Aorta (tissue), 5 donors: ENCODE results near the gene HYAL2. TPM values are rescaled to one million over a fixed set of nuclear protein-coding genes. Genes with fewer than 3 reads are reported as not detected.

Source experiments
- ATAC-seq: fragments of 200-7000 bp; cut with Tn5 transposase; one replicate; pipeline ENCODE4 v1.9.1; 2022; ENCODE audit warnings: moderate library complexity; ENCODE audit not compliant: low FRiP score
- DNase-seq, 2 donors: peaks; one replicate each; pipeline ENCODE4 v3.0.0-alpha.2; 2020
- H3K27ac ChIP-seq, 2 donors: one replicate each; pipeline ENCODE4 v1.5.1; 2013; ENCODE audit warnings: low read length in 2 of 2, mild to moderate bottlenecking in 2 of 2, moderate library complexity in 2 of 2, control low read depth in 1 of 2, inconsistent platforms in 1 of 2, low read depth in 1 of 2
- H3K27me3 ChIP-seq, 2 donors: one replicate each; pipeline ENCODE4 v1.6.1; 2013; ENCODE audit warnings: control low read depth in 1 of 2, low read length in 1 of 2, mild to moderate bottlenecking in 1 of 2, moderate library complexity in 1 of 2; ENCODE audit not compliant: insufficient read depth in 2 of 2, control insufficient read depth in 1 of 2
- H3K36me3 ChIP-seq, 2 donors: one replicate each; pipeline ENCODE4 v1.6.1; 2013; ENCODE audit warnings: control low read depth in 1 of 2, low read length in 1 of 2, mild to moderate bottlenecking in 1 of 2; ENCODE audit not compliant: insufficient read depth in 2 of 2, control insufficient read depth in 1 of 2
- H3K4me1 ChIP-seq, 2 donors: one replicate each; pipeline ENCODE4 v1.6.1; 2013; ENCODE audit warnings: low read length in 2 of 2, control low read depth in 1 of 2, mild to moderate bottlenecking in 1 of 2, moderate library complexity in 1 of 2; ENCODE audit not compliant: insufficient read depth in 2 of 2, control insufficient read depth in 1 of 2
- H3K4me3 ChIP-seq, 2 donors: one replicate each; pipeline ENCODE4 v1.5.1; 2013; ENCODE audit warnings: low read length in 2 of 2, control low read depth in 1 of 2, mild to moderate bottlenecking in 1 of 2
- H3K9me3 ChIP-seq: one replicate; pipeline ENCODE4 v1.6.1; 2013; ENCODE audit warnings: mild to moderate bottlenecking, low read length; ENCODE audit not compliant: control insufficient read depth
- WGBS, 2 donors: extraction: QIAGEN DNeasy Blood & Tissue Kit; methylation state at CpG; one replicate each; pipeline ENCODE4 v1.1.7; 2013; 5-methylcytosine and 5-hydroxymethylcytosine counted together
- intact Hi-C, 2 donors: fragments of 100-400 bp; cut with DNase I; formaldehyde crosslinking; loops; one replicate each; pipeline versions ENCODE4 v1.14.2 to v1.15.0; 2022
- polyA plus RNA-seq, 2 donors: library from polyadenylated mRNA; stranded (reverse); fragments of 200-250 nt; gene quantifications; one replicate each; pipeline ENCODE4 v1.2.3, GENCODE V29; 2013
- total RNA-seq, 2 donors: library from RNA; stranded (reverse); fragmentation: NEBNext Ultra II Directional; extraction: Animal tissue kit (Norgen Biotek cat#: 25700); gene quantifications; one replicate each; pipeline ENCODE4 v1.2.1, GENCODE V29; 2021
- donor health status: healthy with polysubstance abuse.
- donor health status: Bipolar disorder and iron deficiency.
- donor health status: DM: no; HTN: no; CAD: no.
- donor health status: DM: no; HTN: no; CAD: no.
- donor health status: DM: yes; HTN: yes; CAD: no.

HYAL2 gene
- total and polyA plus RNA-seq, 4 donors = 5.6 to 71.2 (median 38.9) TPM

DNA sequence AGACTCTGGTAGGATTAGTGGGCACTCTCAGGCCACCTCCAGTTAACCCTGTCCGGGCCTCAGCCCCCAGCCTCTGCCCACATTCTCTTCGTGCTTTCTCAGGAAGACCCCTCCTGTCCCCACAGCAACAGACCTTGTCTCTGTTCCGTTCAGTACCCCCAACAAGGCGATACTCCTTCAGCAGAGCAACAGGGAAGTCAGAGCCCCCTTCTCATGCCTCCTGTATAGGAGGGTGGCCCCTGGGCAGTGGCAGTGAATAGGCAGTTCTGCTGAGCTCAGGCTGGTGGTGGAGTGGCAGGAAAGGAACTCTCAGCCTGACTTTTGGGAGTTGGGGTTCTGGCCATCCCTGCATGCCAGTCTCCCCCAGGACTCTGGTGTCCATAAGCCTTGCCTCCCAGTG, 53.1 kb downstream of the HYAL2 start:
- no peak overlapping the region for H3K4me3 ChIP-seq
- ATAC-seq = no peak
- 34 to 46% methylated on average over 4 of the region's 4 CpGs for WGBS, 2 donors
- intact Hi-C loops = loop anchor here in 1 of 2 donors (2.0 kb wide), 1 partner anchor 33 kb away; the partner anchor contains the start of gene GNAI2
- DNase-seq = no peak
- H3K27ac ChIP-seq = peak overlapping the region in 1 of 2 donors; percentile 87
- no peaks in the 10 kb centered on the region for H3K36me3 ChIP-seq
- H3K9me3 ChIP-seq = no peaks in the 10 kb centered on the region
- H3K4me1 ChIP-seq = no peaks in the 10 kb centered on the region
- no peaks in the 10 kb centered on the region for H3K27me3 ChIP-seq

DNA sequence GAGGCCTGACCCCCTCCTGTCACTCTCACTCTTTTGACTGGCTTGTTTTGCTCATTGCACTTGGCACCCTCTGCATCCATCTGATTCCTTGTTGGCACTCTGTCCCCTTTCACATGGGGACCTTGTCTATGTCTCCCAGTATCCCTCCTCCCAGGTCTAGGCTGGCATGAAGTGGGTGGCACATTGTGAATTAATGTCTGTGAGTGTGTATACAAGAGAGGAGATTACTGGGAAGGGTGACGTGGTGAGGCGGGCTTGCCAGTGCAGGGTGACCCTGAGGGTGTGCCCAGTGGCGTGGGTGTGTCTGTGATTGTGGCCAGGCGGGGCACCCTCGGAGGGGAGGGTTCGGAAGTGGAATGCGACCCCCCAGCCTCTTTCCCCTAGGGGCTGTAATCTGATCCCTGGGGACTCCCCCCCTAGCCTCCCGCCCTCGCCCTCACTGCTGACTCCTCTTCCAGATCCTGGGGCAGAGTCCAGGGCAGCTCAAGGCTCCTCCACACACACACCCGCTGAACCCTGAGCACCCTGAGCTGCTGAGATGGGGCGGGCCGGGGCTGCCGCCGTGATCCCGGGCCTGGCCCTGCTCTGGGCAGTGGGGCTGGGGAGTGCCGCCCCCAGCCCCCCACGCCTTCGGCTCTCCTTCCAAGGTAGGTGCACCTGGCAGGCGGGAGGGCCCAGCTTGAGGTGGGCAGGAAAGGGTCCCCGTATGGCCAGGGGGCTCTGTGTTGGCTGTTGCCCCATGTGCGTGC, 53.7 kb downstream of the HYAL2 start, which contains the start of gene SEMA3B:
Gene SEMA3B (plus strand): TSS at position 445 of the 749 bp plus-strand sequence. CDS start 94 bp downstream, at position 539.
- H3K27ac ChIP-seq = peak within 1 kb of the TSS in 1 of 2 donors; percentile 87
- no peaks in the 10 kb centered on the region for H3K9me3 ChIP-seq
- DNase-seq (peak; percentile 83 to 93), ATAC-seq (peak; percentile 17)
- no peaks in the 10 kb centered on the region for H3K36me3 ChIP-seq
- no peaks in the 10 kb centered on the region for H3K27me3 ChIP-seq
- H3K4me1 ChIP-seq = no peaks in the 10 kb centered on the region
- intact Hi-C loops = loop anchor here in 1 of 2 donors (2.0 kb wide), 1 partner anchor 32 kb away; the partner anchor contains the start of gene GNAI2
- H3K4me3 ChIP-seq = no peak within 1 kb of the TSS
- WGBS, 2 donors = 10 to 13% methylated on average over 20 to 21 of the region's 21 CpGs

DNA sequence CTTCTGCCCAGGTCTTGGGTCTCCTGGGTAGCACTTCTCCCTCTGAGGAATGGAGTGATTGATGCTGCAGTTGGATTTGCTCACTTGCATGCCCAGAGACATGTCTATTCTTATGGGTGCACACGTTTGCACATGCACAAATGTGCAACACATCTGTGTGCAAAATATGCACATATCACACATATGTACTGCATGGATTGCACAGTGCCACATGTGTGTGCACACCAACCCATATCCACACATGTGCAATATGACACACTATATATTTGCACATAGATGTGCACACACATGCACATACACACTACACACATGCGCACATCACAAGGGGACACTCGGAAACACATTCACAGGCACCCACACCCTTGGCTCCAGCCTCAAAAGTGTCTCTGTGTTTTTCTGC, 54.3 kb downstream of the HYAL2 start:
- H3K4me3 ChIP-seq = no peak overlapping the region
- no peaks in the 10 kb centered on the region for H3K27me3 ChIP-seq
- 9 to 13% methylated on average over 3 of the region's 3 CpGs for WGBS, 2 donors
- no peaks in the 10 kb centered on the region for H3K9me3 ChIP-seq
- no peaks in the 10 kb centered on the region for H3K36me3 ChIP-seq
- DNase-seq = no peak
- no peaks in the 10 kb centered on the region for H3K4me1 ChIP-seq
- H3K27ac ChIP-seq = peak overlapping the region in 1 of 2 donors; percentile 87
- no peak for ATAC-seq
- intact Hi-C loops = loop anchor here in 1 of 2 donors (2.0 kb wide), 1 partner anchor 31 kb away; the partner anchor contains the start of gene GNAI2

Other genes starting within 250 kb of the HYAL2 start
- 100 to 1,000 TPM; 151 to 222 TPM for gene RBM5, start 233.8 kb downstream of the HYAL2 start, total RNA-seq
- 100 to 1,000 TPM in 1 of 2 donors, 10 to 100 TPM in 1; 21.0 to 164 TPM for gene RBM5, start 233.8 kb downstream of the HYAL2 start, polyA plus RNA-seq
- 10 to 100 TPM; 39.2 to 40.3 TPM for gene SEMA3F, start 167.4 kb downstream of the HYAL2 start, total RNA-seq
- gene SEMA3F, start 167.4 kb downstream of the HYAL2 start, polyA plus RNA-seq = 10 to 100 TPM; 10.3 to 17.4 TPM
- gene GNAT1, start 131.1 kb downstream of the HYAL2 start, total RNA-seq = not detected
- not detected for gene GNAT1, start 131.1 kb downstream of the HYAL2 start, polyA plus RNA-seq
- gene SLC38A3, start 117.5 kb downstream of the HYAL2 start, total RNA-seq = 1 to 10 TPM in 1 of 2 donors, under 1 TPM in 1; 0.19 to 1.4 TPM
- gene SLC38A3, start 117.5 kb downstream of the HYAL2 start, polyA plus RNA-seq = under 1 TPM in 1 of 2 donors, not detected in 1; 0.56 TPM
- gene GNAI2, start 86.5 kb downstream of the HYAL2 start, total RNA-seq = 100 to 1,000 TPM; 301 to 356 TPM
- 100 to 1,000 TPM; 174 to 217 TPM for gene GNAI2, start 86.5 kb downstream of the HYAL2 start, polyA plus RNA-seq
- gene SEMA3B, start 53.6 kb downstream of the HYAL2 start, total RNA-seq = 10 to 100 TPM; 26.0 to 57.4 TPM
- 10 to 100 TPM; 23.3 to 69.5 TPM for gene SEMA3B, start 53.6 kb downstream of the HYAL2 start, polyA plus RNA-seq
- gene LSMEM2, start 43.7 kb downstream of the HYAL2 start, total RNA-seq = under 1 TPM in 1 of 2 donors, not detected in 1; 0.51 TPM
- gene LSMEM2, start 43.7 kb downstream of the HYAL2 start, polyA plus RNA-seq = 1 to 10 TPM in 1 of 2 donors, not detected in 1; 1.3 TPM
- gene IFRD2, start 30.3 kb downstream of the HYAL2 start, total RNA-seq = 10 to 100 TPM; 46.8 to 58.8 TPM
- gene IFRD2, start 30.3 kb downstream of the HYAL2 start, polyA plus RNA-seq = 10 to 100 TPM; 34.6 to 47.1 TPM
- gene HYAL3, start 23.3 kb downstream of the HYAL2 start, total RNA-seq = 1 to 10 TPM; 2.2 to 2.9 TPM
- gene HYAL3, start 23.3 kb downstream of the HYAL2 start, polyA plus RNA-seq = 1 to 10 TPM in 1 of 2 donors, under 1 TPM in 1; 0.63 to 5.1 TPM
- gene NAA80, start 23.3 kb downstream of the HYAL2 start, total RNA-seq = 10 to 100 TPM; 10.3 to 13.3 TPM
- gene NAA80, start 23.3 kb downstream of the HYAL2 start, polyA plus RNA-seq = 10 to 100 TPM in 1 of 2 donors, 1 to 10 TPM in 1; 2.8 to 16.9 TPM
- gene HYAL1, start 19.2 kb downstream of the HYAL2 start, total RNA-seq = 1 to 10 TPM; 6.9 to 9.3 TPM
- 1 to 10 TPM; 1.6 TPM for gene HYAL1, start 19.2 kb downstream of the HYAL2 start, polyA plus RNA-seq
- gene TUSC2, start 5.5 kb upstream of the HYAL2 start, total RNA-seq = 10 to 100 TPM; 18.9 to 22.6 TPM
- 10 to 100 TPM; 28.5 to 33.2 TPM for gene TUSC2, start 5.5 kb upstream of the HYAL2 start, polyA plus RNA-seq
- gene RASSF1, start 18.1 kb upstream of the HYAL2 start, total RNA-seq = 10 to 100 TPM; 41.6 to 43.2 TPM
- gene RASSF1, start 18.1 kb upstream of the HYAL2 start, polyA plus RNA-seq = 10 to 100 TPM; 33.6 to 42.3 TPM
- gene ZMYND10, start 23.0 kb upstream of the HYAL2 start, total RNA-seq = under 1 TPM; 0.68 to 0.96 TPM
- gene ZMYND10, start 23.0 kb upstream of the HYAL2 start, polyA plus RNA-seq = 1 to 10 TPM in 1 of 2 donors, under 1 TPM in 1; 0.13 to 3.5 TPM
- 10 to 100 TPM; 11.9 to 21.4 TPM for gene NPRL2, start 28.0 kb upstream of the HYAL2 start, total RNA-seq
- gene NPRL2, start 28.0 kb upstream of the HYAL2 start, polyA plus RNA-seq = 10 to 100 TPM; 17.3 to 41.9 TPM
- gene CYB561D2, start 28.1 kb upstream of the HYAL2 start, total RNA-seq = 10 to 100 TPM in 1 of 2 donors, 1 to 10 TPM in 1; 7.9 to 12.2 TPM
- 10 to 100 TPM in 1 of 2 donors, 1 to 10 TPM in 1; 6.8 to 14.4 TPM for gene CYB561D2, start 28.1 kb upstream of the HYAL2 start, polyA plus RNA-seq
- gene TMEM115, start 36.8 kb upstream of the HYAL2 start, total RNA-seq = 10 to 100 TPM; 27.8 to 32.9 TPM
- 10 to 100 TPM; 10.3 to 31.8 TPM for gene TMEM115, start 36.8 kb upstream of the HYAL2 start, polyA plus RNA-seq
- 1 to 10 TPM; 2.7 to 3.2 TPM for gene CACNA2D2, start 180.9 kb upstream of the HYAL2 start, total RNA-seq
- gene CACNA2D2, start 180.9 kb upstream of the HYAL2 start, polyA plus RNA-seq = 1 to 10 TPM in 1 of 2 donors, under 1 TPM in 1; 0.75 to 1.7 TPM
- 10 to 100 TPM in 1 of 2 donors, 1 to 10 TPM in 1; 8.8 to 15.9 TPM for gene C3orf18, start 245.0 kb upstream of the HYAL2 start, total RNA-seq
- gene C3orf18, start 245.0 kb upstream of the HYAL2 start, polyA plus RNA-seq = 10 to 100 TPM; 16.4 to 18.0 TPM
- 10 to 100 TPM; 12.0 to 21.3 TPM for gene HEMK1, start 246.8 kb upstream of the HYAL2 start, total RNA-seq
- gene HEMK1, start 246.8 kb upstream of the HYAL2 start, polyA plus RNA-seq = 10 to 100 TPM; 11.0 to 18.3 TPM